ENCODE results near the gene PHKB.
"Not testable (repeated sequence)": the region's sequence is repeated elsewhere in the genome, so short reads cannot be mapped to it uniquely, and the experiment has no call there.

The PHKB gene

DNA sequence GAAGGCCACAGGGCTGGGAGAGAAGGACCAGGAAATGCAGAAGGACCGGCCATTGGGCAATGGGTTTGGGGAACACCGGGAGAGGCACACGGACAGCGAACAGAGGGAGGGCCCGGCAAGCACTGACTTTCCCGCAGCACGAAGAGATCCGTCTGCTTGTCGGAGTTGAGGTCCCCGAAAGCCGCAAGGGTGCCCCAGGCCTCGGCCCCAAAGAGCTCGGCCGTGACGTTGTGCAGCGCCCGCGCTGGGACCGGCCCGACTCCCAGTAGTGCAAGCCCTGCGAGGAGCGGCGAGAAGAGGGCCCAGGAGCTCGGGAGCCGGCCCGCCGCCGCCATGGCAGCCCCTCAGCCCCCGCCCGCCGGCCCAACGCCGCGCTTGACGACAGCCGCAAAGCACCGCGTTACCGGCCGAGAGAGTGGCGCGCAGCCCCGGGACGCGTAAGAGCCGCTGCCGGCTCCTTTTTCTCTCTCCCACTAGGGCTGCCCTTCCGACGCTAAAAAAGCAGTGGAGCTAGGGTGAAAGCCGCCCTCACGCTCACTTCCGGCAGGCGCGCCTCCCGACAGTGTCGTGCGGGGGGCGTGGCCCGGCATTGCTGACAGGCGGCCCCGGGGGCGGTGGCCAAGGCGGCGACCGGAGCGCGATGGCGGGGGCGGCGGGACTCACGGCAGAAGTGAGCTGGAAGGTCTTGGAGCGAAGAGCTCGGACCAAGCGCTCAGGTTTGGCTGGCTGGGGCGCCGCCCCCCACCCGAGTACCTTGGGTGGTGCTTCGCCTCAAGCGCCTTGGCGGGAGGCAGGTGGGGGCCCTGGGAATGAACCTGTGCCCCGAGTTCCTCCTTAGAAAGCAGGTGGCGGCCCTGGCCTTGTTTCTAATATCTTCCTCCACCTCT, at the start of gene PHKB, which contains the start of gene ITFG1:
Gene PHKB, plus strand, starts transcription at position 621 of the 887 bp plus-strand sequence. Its CDS starts 20 bp downstream, at position 641.
Gene ITFG1, minus strand, starts transcription at position 353 of the 887 bp plus-strand sequence. Its CDS starts 18 bp downstream, at position 335.
- DNase-seq = peak; percentile 95

DNA sequence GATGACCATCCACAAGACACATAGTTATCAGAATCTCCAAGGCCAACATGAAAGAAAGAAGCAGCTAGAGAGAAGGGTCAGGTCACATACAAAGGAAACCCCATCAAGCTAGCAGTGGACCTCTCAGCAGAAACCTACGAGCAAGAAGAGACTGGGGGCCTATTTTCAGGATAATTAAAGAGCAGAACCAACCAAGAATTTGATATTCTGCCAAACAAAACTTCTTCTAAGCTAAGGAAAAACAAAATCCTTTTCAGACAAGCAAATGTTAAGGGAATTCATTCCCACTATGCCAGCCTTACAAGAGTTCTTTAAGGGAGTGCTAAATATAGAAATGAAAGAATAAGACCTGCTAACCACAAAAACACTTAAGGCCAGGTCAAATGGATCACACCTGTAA, 48.1 kb upstream of the PHKB start:
- DNase-seq = no peak

GRCh38 chr16:47416869-47417268, 44.3 kb upstream of the PHKB start:
- DNase-seq = no peak

- DNase-seq = peak; percentile 75
These were observed 36.3 kb upstream of the PHKB start for GRCh38 chr16:47424846-47425245.

- no peak for DNase-seq
These were observed 34.3 kb upstream of the PHKB start for GRCh38 chr16:47426806-47427205.

DNA sequence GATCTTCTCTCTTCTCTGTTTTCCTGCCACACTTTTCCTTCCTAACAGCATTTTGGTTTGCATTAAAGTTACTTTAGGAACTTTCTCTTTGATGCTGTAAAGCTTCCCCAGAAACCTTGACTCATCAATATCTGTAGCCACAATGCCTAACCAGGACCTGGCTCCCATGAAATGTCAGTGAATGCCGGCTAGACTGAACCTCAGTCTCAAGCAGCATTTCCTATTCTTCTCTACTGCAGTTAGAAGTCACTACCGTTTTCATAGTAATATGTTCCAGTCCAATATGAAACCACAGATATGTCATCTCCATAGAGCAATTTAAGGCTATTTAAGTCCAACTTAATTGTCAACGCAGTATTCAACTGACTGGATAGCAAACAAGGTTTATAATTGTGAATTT, 29.2 kb upstream of the PHKB start:
- no peak for DNase-seq

GRCh38 chr16:47434274-47434673, 26.9 kb upstream of the PHKB start:
- not testable (repeated sequence) for DNase-seq

GRCh38 chr16:47440066-47440465, 21.1 kb upstream of the PHKB start:
- not testable (repeated sequence) for DNase-seq

DNA sequence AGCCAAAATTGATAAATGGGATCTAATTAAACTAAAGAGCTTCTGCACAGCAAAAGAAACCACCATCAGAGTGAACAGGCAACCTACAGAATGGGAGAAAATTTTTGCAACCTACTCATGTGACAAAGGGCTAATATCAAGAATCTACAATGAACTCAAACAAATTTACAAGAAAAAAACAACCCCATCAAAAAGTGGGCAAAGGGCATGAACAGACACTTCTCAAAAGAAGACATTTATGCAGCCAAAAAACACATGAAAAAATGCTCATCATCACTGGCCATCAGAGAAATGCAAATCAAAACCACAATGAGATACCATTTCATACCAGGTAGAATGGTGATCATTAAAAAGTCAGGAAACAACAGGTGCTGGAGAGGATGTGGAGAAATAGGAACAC, 18.2 kb upstream of the PHKB start:
- DNase-seq = not testable (repeated sequence)

DNA sequence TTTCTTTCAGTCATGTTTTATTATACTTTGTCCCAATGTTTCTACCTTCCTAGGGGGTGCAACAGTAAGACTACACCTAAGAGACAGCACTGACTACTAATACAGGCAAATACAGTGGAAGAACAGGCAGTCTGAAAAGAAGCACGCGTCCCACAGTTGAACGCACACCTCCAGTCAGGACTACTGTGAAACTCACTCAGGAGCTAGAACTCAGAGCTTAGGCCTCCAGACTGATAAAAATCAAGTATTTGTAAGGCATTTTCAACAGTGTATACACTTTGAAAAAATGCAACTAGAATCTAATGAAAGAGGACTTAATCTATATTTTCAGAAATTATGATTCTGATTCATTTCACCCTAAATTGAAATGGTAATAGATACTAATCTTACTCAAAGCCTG, 14.7 kb upstream of the PHKB start:
- DNase-seq = no peak

- no peak for DNase-seq
These were observed 12.1 kb upstream of the PHKB start for GRCh38 chr16:47448830-47449575.

GRCh38 chr16:47449788-47450187, 11.3 kb upstream of the PHKB start:
- no peak for DNase-seq

- DNase-seq = no peak
These were observed 2.8 kb upstream of the PHKB start for GRCh38 chr16:47458331-47458730.

- no peak for DNase-seq
These were observed 1.5 kb upstream of the PHKB start for GRCh38 chr16:47459603-47460002.

- DNase-seq = peak; percentile 54
These were observed 796 bp upstream of the PHKB start for GRCh38 chr16:47460359-47460710.

DNA sequence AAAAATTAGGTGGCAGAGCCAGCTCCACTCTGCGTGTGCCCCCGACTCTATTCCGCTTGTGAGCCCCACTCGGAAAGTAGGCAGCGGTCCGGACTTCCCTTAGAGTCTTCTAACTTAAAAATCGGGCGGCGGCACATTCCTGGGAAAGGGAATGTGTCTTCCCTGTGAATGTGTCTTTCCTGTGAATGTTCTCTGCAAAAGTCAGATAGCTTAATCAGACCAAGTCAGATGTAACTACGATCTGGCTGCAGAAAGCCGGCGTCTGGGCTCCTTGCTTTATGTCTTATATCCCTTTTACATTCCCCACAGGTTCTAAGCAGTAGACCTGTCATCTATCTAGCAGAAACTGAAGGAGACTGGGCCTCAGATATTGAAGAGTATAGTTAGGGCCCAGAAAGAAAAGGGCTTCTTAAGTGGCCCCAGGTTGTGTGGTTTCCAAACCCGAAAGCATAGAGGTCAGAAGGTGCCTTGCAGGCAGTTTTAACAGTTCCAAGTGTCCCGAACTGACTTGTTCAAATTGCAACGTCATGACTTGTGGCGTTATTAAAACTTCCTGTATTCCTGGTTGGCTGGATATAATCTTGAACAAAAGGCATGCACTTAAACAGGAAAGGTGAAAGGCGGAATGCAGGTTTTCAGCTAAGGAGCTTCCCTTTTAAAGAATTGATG, 601 bp downstream of the PHKB start:
- no peak for DNase-seq

GRCh38 chr16:47463771-47464624, 2.9 kb downstream of the PHKB start:
- no peak for DNase-seq

GRCh38 chr16:47465919-47466630, 4.9 kb downstream of the PHKB start:
- no peak for DNase-seq

GRCh38 chr16:47467501-47467900, 6.4 kb downstream of the PHKB start:
- no peak for DNase-seq

GRCh38 chr16:47468070-47468689, 7.0 kb downstream of the PHKB start:
- DNase-seq = not testable (repeated sequence)

DNA sequence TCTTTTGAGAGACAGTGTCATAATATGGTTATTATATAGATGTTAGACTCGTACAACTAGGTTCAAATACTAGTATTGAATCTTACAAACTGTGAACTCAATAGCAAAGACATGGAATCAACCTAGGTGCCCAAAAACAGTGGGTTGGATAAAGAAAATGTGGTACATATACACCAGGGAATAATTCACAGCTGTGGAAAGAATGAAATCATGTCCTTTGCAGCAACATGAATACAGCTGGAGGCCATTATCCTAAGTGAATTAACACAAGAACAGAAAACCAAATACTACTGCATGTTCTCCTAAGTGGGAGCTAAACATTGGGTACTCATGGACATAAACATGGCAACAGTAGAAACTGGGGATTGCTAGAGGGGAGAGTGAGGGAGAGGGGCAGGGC, 8.1 kb downstream of the PHKB start:
- no peak for DNase-seq
